Measurements from ENCODE around the gene HOXD12. TPM values are rescaled to one million over a fixed set of nuclear protein-coding genes. Genes with fewer than 3 reads are reported as not detected.

Gene HOXD12, protein sequence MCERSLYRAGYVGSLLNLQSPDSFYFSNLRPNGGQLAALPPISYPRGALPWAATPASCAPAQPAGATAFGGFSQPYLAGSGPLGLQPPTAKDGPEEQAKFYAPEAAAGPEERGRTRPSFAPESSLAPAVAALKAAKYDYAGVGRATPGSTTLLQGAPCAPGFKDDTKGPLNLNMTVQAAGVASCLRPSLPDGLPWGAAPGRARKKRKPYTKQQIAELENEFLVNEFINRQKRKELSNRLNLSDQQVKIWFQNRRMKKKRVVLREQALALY
- total RNA-seq = not detected
- long read RNA-seq = 0 reads

DNA sequence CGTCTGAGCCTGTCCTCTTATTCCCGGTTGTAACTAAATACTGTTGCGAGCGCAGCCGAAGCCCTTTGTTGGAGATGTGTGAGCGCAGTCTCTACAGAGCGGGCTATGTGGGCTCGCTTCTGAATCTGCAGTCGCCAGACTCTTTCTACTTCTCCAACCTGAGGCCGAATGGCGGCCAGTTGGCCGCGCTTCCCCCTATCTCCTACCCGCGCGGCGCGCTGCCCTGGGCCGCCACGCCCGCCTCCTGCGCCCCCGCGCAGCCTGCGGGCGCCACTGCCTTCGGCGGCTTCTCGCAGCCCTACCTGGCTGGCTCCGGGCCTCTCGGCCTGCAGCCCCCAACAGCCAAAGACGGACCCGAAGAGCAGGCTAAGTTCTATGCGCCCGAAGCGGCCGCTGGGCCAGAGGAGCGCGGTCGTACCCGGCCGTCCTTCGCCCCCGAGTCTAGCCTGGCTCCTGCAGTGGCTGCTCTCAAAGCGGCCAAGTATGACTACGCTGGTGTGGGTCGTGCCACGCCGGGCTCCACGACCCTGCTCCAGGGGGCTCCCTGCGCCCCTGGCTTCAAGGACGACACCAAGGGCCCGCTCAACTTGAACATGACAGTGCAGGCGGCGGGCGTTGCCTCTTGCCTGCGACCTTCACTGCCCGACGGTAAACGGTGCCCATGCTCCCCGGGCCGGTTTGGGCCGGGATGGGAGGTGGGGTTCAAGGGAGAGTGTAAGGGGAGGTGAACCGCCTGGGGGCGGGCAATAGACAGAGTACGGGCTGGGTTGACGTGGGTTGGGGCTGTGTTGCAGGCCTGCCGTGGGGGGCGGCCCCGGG lies at the start of gene HOXD12:
HOXD12 (plus strand) TSS at position 68 of the 819 bp plus-strand sequence; CDS start at position 75, 7 bp downstream.
- DNase-seq = no peak
- Histone ChIP-seq H3K4me3 (no peak within 1 kb of the TSS), H3K9me3 (no peaks in the 10 kb centered on the region), H3K27ac (no peak within 1 kb of the TSS), H3K27me3 (peaks cover 29 to 95% of the 10 kb centered on the region in 2 donors), H3K4me1 (peaks cover 0 to 14% (median 6%) of the 10 kb centered on the region in 4 donors), H3K36me3 (no peaks in the 10 kb centered on the region)
- intact Hi-C loops (cut with DNase I) = loop anchor here in 1 of 2 donors (10.0 kb wide), 1 partner anchor 745 kb away; no protein-coding TSS in a partner anchor
- ATAC-seq = no peak
- 7% methylated on average over 9 of the region's 70 CpGs for WGBS (ENCODE audit: insufficient coverage, low coverage, low lambda C conversion rate, missing lambda C conversion rate)
- no peak for TF ChIP-seq POLR2A (IDR thresholded peaks at IDR 0.05)
- TF ChIP-seq, protein P1, sequence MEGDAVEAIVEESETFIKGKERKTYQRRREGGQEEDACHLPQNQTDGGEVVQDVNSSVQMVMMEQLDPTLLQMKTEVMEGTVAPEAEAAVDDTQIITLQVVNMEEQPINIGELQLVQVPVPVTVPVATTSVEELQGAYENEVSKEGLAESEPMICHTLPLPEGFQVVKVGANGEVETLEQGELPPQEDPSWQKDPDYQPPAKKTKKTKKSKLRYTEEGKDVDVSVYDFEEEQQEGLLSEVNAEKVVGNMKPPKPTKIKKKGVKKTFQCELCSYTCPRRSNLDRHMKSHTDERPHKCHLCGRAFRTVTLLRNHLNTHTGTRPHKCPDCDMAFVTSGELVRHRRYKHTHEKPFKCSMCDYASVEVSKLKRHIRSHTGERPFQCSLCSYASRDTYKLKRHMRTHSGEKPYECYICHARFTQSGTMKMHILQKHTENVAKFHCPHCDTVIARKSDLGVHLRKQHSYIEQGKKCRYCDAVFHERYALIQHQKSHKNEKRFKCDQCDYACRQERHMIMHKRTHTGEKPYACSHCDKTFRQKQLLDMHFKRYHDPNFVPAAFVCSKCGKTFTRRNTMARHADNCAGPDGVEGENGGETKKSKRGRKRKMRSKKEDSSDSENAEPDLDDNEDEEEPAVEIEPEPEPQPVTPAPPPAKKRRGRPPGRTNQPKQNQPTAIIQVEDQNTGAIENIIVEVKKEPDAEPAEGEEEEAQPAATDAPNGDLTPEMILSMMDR (IDR thresholded peaks at IDR 0.05) = no peak

DNA sequence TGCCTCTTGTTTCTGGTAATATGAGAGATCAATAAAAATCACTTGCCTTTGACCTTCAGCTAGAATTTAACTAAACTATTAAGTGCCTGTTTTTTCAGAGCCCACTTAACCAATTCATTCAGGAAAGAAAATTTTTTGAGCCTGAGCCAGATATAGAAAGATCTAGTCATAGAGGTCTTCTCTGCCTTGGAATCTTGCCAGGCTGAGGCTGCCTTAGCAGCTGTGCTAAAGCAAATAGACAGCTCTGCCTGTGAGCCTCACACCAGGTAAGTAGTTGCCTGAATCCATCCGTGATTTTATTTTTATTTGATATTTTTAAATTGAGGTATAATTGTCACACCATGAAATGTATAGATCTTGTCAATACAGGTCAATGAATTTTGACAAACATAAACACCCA lies 43.2 kb upstream of the HOXD12 start:
- ATAC-seq = no peak
- H3K36me3 ChIP-seq = no peaks in the 10 kb centered on the region
- no peak overlapping the region for H3K27ac ChIP-seq
- no peaks in the 10 kb centered on the region for H3K9me3 ChIP-seq
- TF ChIP-seq POLR2A (IDR thresholded peaks at IDR 0.05) = no peak
- TF ChIP-seq, protein P1 (IDR thresholded peaks at IDR 0.05) = no peak
- no peak for DNase-seq
- H3K4me3 ChIP-seq = no peak overlapping the region
- H3K27me3 ChIP-seq = no peaks in the 10 kb centered on the region
- 6% methylated on average over 1 of the region's 1 CpG for WGBS (ENCODE audit: insufficient coverage, low coverage, low lambda C conversion rate, missing lambda C conversion rate)
- intact Hi-C loops (cut with DNase I) = no loop called here
- no peaks in the 10 kb centered on the region for H3K4me1 ChIP-seq

DNA sequence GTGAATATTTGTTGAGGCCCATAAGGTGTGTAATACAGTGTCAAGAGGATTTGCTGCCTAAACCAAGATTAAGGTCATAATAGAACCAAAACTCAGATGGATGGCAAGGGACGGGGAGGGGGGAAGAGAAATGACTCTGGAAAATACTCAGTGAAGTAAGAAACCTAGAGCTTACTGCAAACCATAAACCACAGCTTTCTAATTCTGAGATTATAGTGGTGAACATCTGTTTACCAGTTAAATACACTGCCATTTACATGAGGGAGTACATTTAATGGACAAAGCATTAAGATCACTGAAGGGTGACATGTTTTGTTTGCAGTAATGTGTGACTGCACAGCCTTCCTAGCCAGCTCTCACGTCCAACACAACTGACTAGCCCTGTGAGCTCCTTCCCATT lies 35.6 kb upstream of the HOXD12 start:
- 29% methylated on average over 2 of the region's 2 CpGs for WGBS (ENCODE audit: insufficient coverage, low coverage, low lambda C conversion rate, missing lambda C conversion rate)
- Histone ChIP-seq H3K27me3 (peaks cover 8 to 29% of the 10 kb centered on the region in 2 donors), H3K4me3 (no peak overlapping the region), H3K4me1 (peaks cover 0 to 20% (median 6%) of the 10 kb centered on the region in 4 donors), H3K27ac (no peak overlapping the region), H3K36me3 (no peaks in the 10 kb centered on the region), H3K9me3 (no peaks in the 10 kb centered on the region)
- ATAC-seq (no peak), DNase-seq (no peak)
- intact Hi-C loops (cut with DNase I) = no loop called here
- TF ChIP-seq POLR2A (IDR thresholded peaks at IDR 0.05) = no peak
- TF ChIP-seq, protein P1 (IDR thresholded peaks at IDR 0.05) = no peak

DNA sequence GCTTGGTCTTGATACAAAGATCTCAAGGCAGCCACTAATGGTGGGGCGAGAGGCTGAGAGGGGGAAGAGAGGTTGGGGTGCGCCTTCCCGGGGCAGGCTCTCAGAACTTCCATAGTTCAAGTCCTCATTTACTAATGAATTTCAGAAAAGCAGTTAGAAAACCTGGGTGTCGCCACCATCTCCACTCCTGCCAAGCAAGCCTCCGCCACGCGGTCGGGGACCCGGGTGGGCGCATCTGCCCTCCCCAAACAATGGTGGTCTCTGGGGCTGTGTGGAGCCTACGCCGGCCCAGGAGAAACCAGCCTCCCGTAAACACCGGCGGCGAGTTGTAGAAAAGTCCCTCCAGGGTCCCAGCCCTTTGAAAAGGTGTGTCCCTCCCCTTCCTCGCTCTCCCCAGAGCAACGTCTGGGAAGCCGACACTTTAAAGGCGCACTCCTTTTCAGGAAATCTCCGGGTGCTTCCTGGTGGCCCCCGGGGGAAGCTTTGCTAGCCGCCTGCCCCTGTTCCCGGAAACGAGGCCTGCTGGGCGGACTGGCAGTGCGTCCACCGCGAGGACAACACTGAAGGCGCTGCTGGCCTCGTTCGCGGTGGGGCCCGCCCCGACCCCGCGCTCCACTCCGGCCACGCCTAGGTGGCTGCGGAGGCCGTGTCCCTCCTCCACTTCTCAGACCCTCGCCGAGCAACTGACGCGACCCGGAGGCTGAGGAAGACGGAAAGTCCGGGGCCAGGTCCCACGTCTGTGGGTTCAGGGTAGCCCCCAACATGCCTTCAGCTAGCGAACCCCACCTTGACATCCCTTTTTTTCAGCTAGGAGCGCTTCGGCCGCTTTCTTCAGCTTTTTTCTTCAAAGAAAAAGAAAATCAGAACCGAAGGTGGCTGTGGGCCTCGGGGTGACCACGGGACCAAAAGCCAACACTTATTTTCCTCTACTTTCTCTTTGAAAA lies 32.7 kb upstream of the HOXD12 start:
- peaks cover 14 to 54% of the 10 kb centered on the region in 2 donors for H3K27me3 ChIP-seq
- no peak overlapping the region for H3K27ac ChIP-seq
- peak overlapping the region; percentile 23 to 40 (median 29) for H3K4me3 ChIP-seq
- ATAC-seq (peak in 2 of 4 donors; percentile 41 to 44), DNase-seq (no peak)
- no peak for TF ChIP-seq POLR2A (IDR thresholded peaks at IDR 0.05)
- TF ChIP-seq, protein P1 (IDR thresholded peaks at IDR 0.05) = no peak
- H3K36me3 ChIP-seq = no peaks in the 10 kb centered on the region
- H3K9me3 ChIP-seq = no peaks in the 10 kb centered on the region
- intact Hi-C loops (cut with DNase I) = no loop called here
- peaks cover 0 to 20% (median 6%) of the 10 kb centered on the region in 4 donors for H3K4me1 ChIP-seq
- 7% methylated on average over 19 of the region's 56 CpGs for WGBS (ENCODE audit: insufficient coverage, low coverage, low lambda C conversion rate, missing lambda C conversion rate)
